Measurements from ENCODE around the gene FADD. TPM values are rescaled to one million over a fixed set of nuclear protein-coding genes. Genes with fewer than 3 reads are reported as not detected.
A peak's percentile ranks its signal among the peaks of the same experiment; 100 is the strongest.

Gene FADD
- total RNA-seq, 2 donors from 2014 or later: 36.6 to 37.7 TPM

GRCh38 chr11:70174547-70175235 is 28.4 kb upstream of the FADD start:
- no peaks in the 10 kb centered on the region for H3K9me3 ChIP-seq
- no peaks in the 10 kb centered on the region for H3K4me1 ChIP-seq
- no peak overlapping the region for H3K27ac ChIP-seq
- intact Hi-C loops (cut with DNase I): no loop called here
- no peaks in the 10 kb centered on the region for H3K27me3 ChIP-seq
- no peak for DNase-seq
- no peaks in the 10 kb centered on the region for H3K36me3 ChIP-seq
- no peak for TF ChIP-seq CTCF (IDR thresholded peaks at IDR 0.05)
- no peak overlapping the region for H3K4me3 ChIP-seq
- no peak overlapping the region for H3K9ac ChIP-seq (ENCODE audit: low read depth in 2 of 2, low read length in 2 of 2)

DNA sequence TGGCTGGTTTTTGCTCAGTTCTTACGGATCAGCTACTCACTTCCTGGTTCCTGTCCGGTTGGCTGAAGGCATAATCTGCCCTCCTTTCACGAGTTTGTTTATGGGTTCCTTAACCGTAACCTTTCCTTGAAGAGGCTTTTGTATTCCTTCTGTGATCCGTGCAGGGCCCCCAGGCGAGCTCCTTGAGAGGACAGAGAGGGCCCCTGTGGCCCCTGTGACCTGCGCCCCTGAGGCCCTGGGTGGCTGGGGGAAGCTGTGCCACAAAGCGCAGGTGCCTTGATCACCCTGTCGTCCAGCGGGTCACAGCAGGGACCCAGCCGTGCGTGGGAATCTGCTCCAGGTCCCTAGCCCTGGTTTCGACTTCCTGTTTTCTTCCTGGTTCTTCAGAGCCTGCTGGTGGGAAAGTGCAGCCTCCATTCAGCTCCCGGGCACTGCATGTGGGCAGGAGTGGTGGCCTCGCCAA is 27.8 kb upstream of the FADD start:
- intact Hi-C loops (cut with DNase I): no loop called here
- no peak for TF ChIP-seq CTCF (IDR thresholded peaks at IDR 0.05)
- Histone ChIP-seq H3K9me3 (no peaks in the 10 kb centered on the region), H3K4me1 (no peaks in the 10 kb centered on the region), H3K36me3 (no peaks in the 10 kb centered on the region), H3K4me3 (no peak overlapping the region), H3K9ac (ENCODE audit: low read depth in 2 of 2, low read length in 2 of 2) (no peak overlapping the region), H3K27me3 (no peaks in the 10 kb centered on the region), H3K27ac (no peak overlapping the region)
- DNase-seq: no peak

DNA sequence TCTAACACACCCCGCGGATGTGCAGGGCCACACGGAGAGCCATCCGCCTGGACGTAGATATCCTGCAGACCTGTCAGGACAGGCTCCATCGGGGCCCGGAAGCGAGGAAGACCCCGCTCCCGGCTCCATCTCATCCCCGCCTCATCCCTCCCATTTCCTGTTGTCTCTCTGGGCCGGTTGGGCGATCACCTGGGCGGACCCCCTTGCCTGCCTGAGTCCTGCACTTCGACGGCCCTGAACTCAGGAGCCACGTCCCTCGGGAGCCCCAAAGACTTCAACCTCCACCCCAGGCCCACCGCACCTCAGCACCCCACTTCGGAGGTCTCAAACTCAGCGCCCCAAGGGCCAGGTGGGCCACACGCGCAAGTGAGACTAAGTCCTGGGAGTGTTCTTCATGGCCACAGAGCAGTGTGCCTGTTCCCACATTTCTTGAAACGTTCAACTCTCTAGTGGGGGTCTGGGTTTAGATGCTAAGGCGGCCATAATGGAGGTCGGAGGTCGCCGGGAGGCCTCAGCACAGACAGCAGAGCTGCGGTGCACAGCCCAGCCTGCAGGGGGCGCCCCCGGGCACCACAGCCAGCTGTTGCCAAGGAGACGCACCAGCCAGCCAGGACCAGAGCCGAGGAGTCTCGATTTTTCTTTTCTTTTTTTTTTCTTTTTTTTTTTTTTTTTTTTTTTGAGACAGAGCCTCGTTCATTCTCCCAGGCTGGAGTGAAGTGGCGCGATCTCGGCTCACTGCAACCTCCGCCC is 26.0 kb upstream of the FADD start:
- Histone ChIP-seq H3K9ac (ENCODE audit: low read depth in 2 of 2, low read length in 2 of 2) (no peak overlapping the region), H3K27me3 (no peaks in the 10 kb centered on the region), H3K36me3 (no peaks in the 10 kb centered on the region), H3K4me3 (no peak overlapping the region), H3K4me1 (no peaks in the 10 kb centered on the region), H3K27ac (no peak overlapping the region), H3K9me3 (no peaks in the 10 kb centered on the region)
- intact Hi-C loops (cut with DNase I): no loop called here
- peak; percentile 29 for DNase-seq
- TF ChIP-seq CTCF (IDR thresholded peaks at IDR 0.05): peak; percentile 67

- Histone ChIP-seq H3K27ac (no peak overlapping the region), H3K9me3 (no peaks in the 10 kb centered on the region), H3K27me3 (no peaks in the 10 kb centered on the region), H3K4me3 (no peak overlapping the region), H3K4me1 (no peaks in the 10 kb centered on the region), H3K9ac (ENCODE audit: low read depth in 2 of 2, low read length in 2 of 2) (no peak overlapping the region), H3K36me3 (no peaks in the 10 kb centered on the region)
- no peak for DNase-seq
- no peak for TF ChIP-seq CTCF (IDR thresholded peaks at IDR 0.05)
- intact Hi-C loops (cut with DNase I): no loop called here
Measured at GRCh38 chr11:70180906-70181305, 22.2 kb upstream of the FADD start.

DNA sequence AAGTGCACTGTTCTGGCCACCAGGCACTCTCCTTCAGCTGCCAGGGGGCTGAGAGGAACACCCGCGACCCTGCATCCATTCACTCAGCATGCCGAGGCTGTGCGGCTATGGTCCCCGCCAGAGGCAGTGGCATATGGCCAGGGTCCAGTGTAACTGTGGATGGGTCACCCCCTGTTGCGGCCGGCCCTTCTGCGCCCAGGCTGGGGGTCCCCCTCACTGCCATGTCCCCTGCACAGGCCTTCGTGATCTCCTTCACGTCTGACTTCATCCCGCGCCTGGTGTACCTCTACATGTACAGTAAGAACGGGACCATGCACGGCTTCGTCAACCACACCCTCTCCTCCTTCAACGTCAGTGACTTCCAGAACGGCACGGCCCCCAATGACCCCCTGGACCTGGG is 20.8 kb upstream of the FADD start:
- H3K9ac ChIP-seq (ENCODE audit: low read depth in 2 of 2, low read length in 2 of 2): no peak overlapping the region
- H3K36me3 ChIP-seq: no peaks in the 10 kb centered on the region
- no peaks in the 10 kb centered on the region for H3K4me1 ChIP-seq
- intact Hi-C loops (cut with DNase I): no loop called here
- H3K27me3 ChIP-seq: no peaks in the 10 kb centered on the region
- no peak for TF ChIP-seq CTCF (IDR thresholded peaks at IDR 0.05)
- no peak for DNase-seq
- no peak overlapping the region for H3K4me3 ChIP-seq
- H3K27ac ChIP-seq: no peak overlapping the region
- H3K9me3 ChIP-seq: no peaks in the 10 kb centered on the region
